GM23338 (cell line): ENCODE measurements around the gene KIF19. TPM values are rescaled to one million over a fixed set of nuclear protein-coding genes. Genes with fewer than 3 reads are reported as not detected.
A peak's percentile ranks its signal among the peaks of the same experiment; 100 is the strongest.

ENCODE experiments used
- ATAC-seq: fragments of 200-7000 bp; cut with Tn5 transposase; 3 replicates; pipeline ENCODE4 v1.9.1; 2020
- DNase-seq: peaks from one replicate; pipeline ENCODE4 v3.0.0-alpha.2; 2015; ENCODE audit warnings: low spot score
- H2AFZ ChIP-seq: fragments of 200-600 bp; sonication (generic); 2 replicates; pipeline ENCODE4 v1.8.0; 2016; ENCODE audit warnings: antibody characterized with exemption, mild to moderate bottlenecking, moderate library complexity
- H3F3A ChIP-seq: fragments of 200-600 bp; sonication (generic); replicated peaks from 2 replicates; pipeline ENCODE4 v1.8.0; 2017; ENCODE audit warnings: antibody characterized with exemption, mixed run types, low read depth
- H3K27ac ChIP-seq: fragments of 200-600 bp; sonication (generic); 2 replicates; pipeline ENCODE4 v1.6.1; 2016; ENCODE audit warnings: low read depth
- H3K27me3 ChIP-seq: fragments of 200-600 bp; sonication (generic); 2 replicates; pipeline ENCODE4 v1.8.0; 2016; ENCODE audit warnings: mild to moderate bottlenecking, mixed run types, moderate library complexity; ENCODE audit not compliant: insufficient read depth
- H3K36me3 ChIP-seq: fragments of 200-600 bp; sonication (generic); 2 replicates; pipeline ENCODE4 v1.8.0; 2016; ENCODE audit warnings: mild to moderate bottlenecking; ENCODE audit not compliant: insufficient read depth
- H3K4me1 ChIP-seq: fragments of 200-600 bp; sonication (generic); 2 replicates; pipeline ENCODE4 v1.8.0; 2016; ENCODE audit warnings: mild to moderate bottlenecking, moderate library complexity; ENCODE audit not compliant: insufficient read depth
- H3K4me2 ChIP-seq: fragments of 200-600 bp; sonication (generic); 2 replicates; pipeline ENCODE4 v1.7.1; 2017; ENCODE audit warnings: mixed run types
- H3K4me3 ChIP-seq: fragments of 200-600 bp; sonication (generic); 2 replicates; pipeline ENCODE4 v1.6.1; 2016; ENCODE audit warnings: mixed run types
- H3K79me2 ChIP-seq: fragments of 200-600 bp; sonication (generic); replicated peaks from 2 replicates; pipeline ENCODE4 v1.8.0; 2017; ENCODE audit warnings: mild to moderate bottlenecking; ENCODE audit not compliant: insufficient read depth
- H3K9me2 ChIP-seq: fragments of 200-600 bp; sonication (generic); 2 replicates; pipeline ENCODE4 v1.8.0; 2017; ENCODE audit not compliant: insufficient read depth
- H4K20me1 ChIP-seq: fragments of 200-600 bp; sonication (generic); replicated peaks from 2 replicates; pipeline ENCODE4 v1.8.0; 2017; ENCODE audit warnings: mild to moderate bottlenecking; ENCODE audit not compliant: insufficient read depth
- H3K27ac Mint-ChIP-seq: 2 replicates; pipeline ENCODE4 v1.8.0; 2020; ENCODE audit warnings: inconsistent platforms, mild to moderate bottlenecking, moderate library complexity, mixed read lengths
- H3K27me3 Mint-ChIP-seq: 3 replicates; pipeline ENCODE4 v1.8.0; 2022; ENCODE audit warnings: low read depth, mild to moderate bottlenecking, moderate library complexity, mixed read lengths, inconsistent platforms; ENCODE audit not compliant: insufficient read depth, poor library complexity
- H3K36me3 Mint-ChIP-seq: 3 replicates; pipeline ENCODE4 v1.8.0; 2021; ENCODE audit warnings: low read depth, mild to moderate bottlenecking, inconsistent platforms, moderate library complexity, mixed read lengths
- H3K4me1 Mint-ChIP-seq: 3 replicates; pipeline ENCODE4 v1.8.0; 2020; ENCODE audit warnings: mild to moderate bottlenecking, inconsistent platforms, mixed read lengths
- H3K4me3 Mint-ChIP-seq: 3 replicates; pipeline ENCODE4 v1.8.0; 2021; ENCODE audit warnings: moderate library complexity, mild to moderate bottlenecking, inconsistent platforms, mixed read lengths
- H3K9me3 Mint-ChIP-seq: 3 replicates; pipeline ENCODE4 v1.8.0; 2020; ENCODE audit warnings: moderate library complexity, mild to moderate bottlenecking, inconsistent platforms, mixed read lengths
- CREB1 ChIP-seq: fragments of 250-450 bp; sonication (Bioruptor Pico); IDR thresholded peaks from 2 replicates; pipeline ENCODE4 v1.5.0; 2020; ENCODE audit warnings: low read depth, mild to moderate bottlenecking, moderate library complexity
- CTCF ChIP-seq, 2 experiments: fragments of 200-600 bp in 1 of 2; sonication (generic) in 1 of 2; conservative IDR thresholded peaks; 2 replicates each; pipeline versions ENCODE4 v1.5.1 to v1.6.1; 2016 to 2017; ENCODE audit warnings: antibody characterized with exemption in 2 of 2, low read depth in 2 of 2, mild to moderate bottlenecking in 2 of 2, moderate library complexity in 1 of 2
- EZH2phosphoT487 ChIP-seq: fragments of 200-600 bp; sonication (generic); IDR thresholded peaks from one replicate; pipeline ENCODE4 v1.8.1; 2018; ENCODE audit warnings: antibody characterized with exemption; ENCODE audit not compliant: unreplicated experiment
- REST ChIP-seq: IDR thresholded peaks from one replicate; pipeline ENCODE4 v1.6.1; 2018; ENCODE audit warnings: antibody characterized with exemption; ENCODE audit not compliant: unreplicated experiment
- STAT1 ChIP-seq: IDR thresholded peaks from one replicate; pipeline ENCODE4 v1.6.1; 2016; ENCODE audit warnings: antibody characterized with exemption; ENCODE audit not compliant: unreplicated experiment
- polyA plus RNA-seq: library from polyadenylated mRNA; unstranded; fragments of >200 nt; fragmentation: Nextera tagmentation; extraction: Ambion mirVana; gene quantifications from 2 replicates; pipeline ENCODE4 v1.2.1, GENCODE V29; 2016
- total RNA-seq: library from RNA; depleted of rRNA; stranded (reverse); fragments of >200 nt; shearing (Covaris generic); gene quantifications from 2 replicates; pipeline ENCODE4 v1.2.3, GENCODE V29; 2014
- TF ChIP-seq, protein P1 (sequence below): fragments of 250-450 bp; sonication (Bioruptor Pico); IDR thresholded peaks from 2 replicates; pipeline ENCODE4 v1.5.0; 2020; ENCODE audit warnings: mild to moderate bottlenecking, moderate library complexity

Gene KIF19
- total and polyA plus RNA-seq, 2 experiments from 2014 or later = 0.35 to 0.36 TPM

DNA sequence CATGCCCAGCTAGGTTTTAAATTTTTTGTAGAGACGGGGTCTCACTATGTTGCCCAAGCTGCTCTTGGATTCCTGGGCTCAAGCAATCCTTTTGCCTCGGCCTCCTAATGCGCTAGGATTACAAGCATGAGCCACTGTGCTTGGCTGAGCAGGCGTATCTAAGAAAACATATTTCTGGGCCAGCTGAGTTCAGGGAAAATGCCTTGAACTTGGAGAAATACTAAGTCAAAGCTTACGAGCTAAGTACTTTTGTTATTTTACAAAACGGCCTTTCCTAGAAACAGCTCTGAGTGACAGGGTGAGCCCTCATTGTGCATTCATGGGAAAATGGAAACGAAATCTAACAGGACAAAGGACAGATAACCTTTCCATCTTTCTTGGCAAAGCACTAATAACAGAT, 27.2 kb upstream of the KIF19 start (continued):
- TF ChIP-seq, protein P1, sequence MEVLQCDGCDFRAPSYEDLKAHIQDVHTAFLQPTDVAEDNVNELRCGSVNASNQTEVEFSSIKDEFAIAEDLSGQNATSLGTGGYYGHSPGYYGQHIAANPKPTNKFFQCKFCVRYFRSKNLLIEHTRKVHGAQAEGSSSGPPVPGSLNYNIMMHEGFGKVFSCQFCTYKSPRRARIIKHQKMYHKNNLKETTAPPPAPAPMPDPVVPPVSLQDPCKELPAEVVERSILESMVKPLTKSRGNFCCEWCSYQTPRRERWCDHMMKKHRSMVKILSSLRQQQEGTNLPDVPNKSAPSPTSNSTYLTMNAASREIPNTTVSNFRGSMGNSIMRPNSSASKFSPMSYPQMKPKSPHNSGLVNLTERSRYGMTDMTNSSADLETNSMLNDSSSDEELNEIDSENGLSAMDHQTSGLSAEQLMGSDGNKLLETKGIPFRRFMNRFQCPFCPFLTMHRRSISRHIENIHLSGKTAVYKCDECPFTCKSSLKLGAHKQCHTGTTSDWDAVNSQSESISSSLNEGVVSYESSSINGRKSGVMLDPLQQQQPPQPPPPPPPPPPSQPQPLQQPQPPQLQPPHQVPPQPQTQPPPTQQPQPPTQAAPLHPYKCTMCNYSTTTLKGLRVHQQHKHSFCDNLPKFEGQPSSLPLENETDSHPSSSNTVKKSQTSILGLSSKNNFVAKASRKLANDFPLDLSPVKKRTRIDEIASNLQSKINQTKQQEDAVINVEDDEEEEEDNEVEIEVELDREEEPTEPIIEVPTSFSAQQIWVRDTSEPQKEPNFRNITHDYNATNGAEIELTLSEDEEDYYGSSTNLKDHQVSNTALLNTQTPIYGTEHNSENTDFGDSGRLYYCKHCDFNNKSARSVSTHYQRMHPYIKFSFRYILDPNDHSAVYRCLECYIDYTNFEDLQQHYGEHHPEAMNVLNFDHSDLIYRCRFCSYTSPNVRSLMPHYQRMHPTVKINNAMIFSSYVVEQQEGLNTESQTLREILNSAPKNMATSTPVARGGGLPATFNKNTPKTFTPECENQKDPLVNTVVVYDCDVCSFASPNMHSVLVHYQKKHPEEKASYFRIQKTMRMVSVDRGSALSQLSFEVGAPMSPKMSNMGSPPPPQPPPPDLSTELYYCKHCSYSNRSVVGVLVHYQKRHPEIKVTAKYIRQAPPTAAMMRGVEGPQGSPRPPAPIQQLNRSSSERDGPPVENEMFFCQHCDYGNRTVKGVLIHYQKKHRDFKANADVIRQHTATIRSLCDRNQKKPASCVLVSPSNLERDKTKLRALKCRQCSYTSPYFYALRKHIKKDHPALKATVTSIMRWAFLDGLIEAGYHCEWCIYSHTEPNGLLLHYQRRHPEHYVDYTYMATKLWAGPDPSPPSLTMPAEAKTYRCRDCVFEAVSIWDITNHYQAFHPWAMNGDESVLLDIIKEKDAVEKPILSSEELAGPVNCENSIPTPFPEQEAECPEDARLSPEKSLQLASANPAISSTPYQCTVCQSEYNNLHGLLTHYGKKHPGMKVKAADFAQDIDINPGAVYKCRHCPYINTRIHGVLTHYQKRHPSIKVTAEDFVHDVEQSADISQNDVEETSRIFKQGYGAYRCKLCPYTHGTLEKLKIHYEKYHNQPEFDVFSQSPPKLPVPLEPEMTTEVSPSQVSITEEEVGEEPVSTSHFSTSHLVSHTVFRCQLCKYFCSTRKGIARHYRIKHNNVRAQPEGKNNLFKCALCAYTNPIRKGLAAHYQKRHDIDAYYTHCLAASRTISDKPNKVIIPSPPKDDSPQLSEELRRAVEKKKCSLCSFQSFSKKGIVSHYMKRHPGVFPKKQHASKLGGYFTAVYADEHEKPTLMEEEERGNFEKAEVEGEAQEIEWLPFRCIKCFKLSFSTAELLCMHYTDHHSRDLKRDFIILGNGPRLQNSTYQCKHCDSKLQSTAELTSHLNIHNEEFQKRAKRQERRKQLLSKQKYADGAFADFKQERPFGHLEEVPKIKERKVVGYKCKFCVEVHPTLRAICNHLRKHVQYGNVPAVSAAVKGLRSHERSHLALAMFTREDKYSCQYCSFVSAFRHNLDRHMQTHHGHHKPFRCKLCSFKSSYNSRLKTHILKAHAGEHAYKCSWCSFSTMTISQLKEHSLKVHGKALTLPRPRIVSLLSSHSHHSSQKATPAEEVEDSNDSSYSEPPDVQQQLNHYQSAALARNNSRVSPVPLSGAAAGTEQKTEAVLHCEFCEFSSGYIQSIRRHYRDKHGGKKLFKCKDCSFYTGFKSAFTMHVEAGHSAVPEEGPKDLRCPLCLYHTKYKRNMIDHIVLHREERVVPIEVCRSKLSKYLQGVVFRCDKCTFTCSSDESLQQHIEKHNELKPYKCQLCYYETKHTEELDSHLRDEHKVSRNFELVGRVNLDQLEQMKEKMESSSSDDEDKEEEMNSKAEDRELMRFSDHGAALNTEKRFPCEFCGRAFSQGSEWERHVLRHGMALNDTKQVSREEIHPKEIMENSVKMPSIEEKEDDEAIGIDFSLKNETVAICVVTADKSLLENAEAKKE (CRISPR knock-in tag) = no peak
- no peak for TF ChIP-seq CTCF (conservative IDR thresholded peaks at IDR 0.05; ENCODE audit: low read depth in 2 of 2)
- no peak for TF ChIP-seq EZH2phosphoT487

- no peak for ATAC-seq
- H3K27me3 Mint-ChIP-seq = peaks cover 16% of the 10 kb centered on the region
- no peak for TF ChIP-seq REST
- TF ChIP-seq CREB1 (CRISPR knock-in tag) = no peak
- TF ChIP-seq CTCF (conservative IDR thresholded peaks at IDR 0.05; ENCODE audit: low read depth in 2 of 2) = no peak
- TF ChIP-seq STAT1 = no peak
Observed at GRCh38 chr17:74299226-74300009, 26.6 kb upstream of the KIF19 start.

More at GRCh38 chr17:74299226-74300009, 26.6 kb upstream of the KIF19 start:
- Mint-ChIP-seq H3K27ac (no peak overlapping the region), H3K36me3 (no peaks in the 10 kb centered on the region; the same call in 2 of the 3 replicates), H3K4me3 (no peak overlapping the region), H3K9me3 (no peaks in the 10 kb centered on the region; the same call in 2 of the 3 replicates), H3K4me1 (peaks cover 2% of the 10 kb centered on the region; the same call in 1 of the 3 replicates)
- no peaks in the 10 kb centered on the region for H3K4me1 ChIP-seq
- no peak overlapping the region for H3K27ac ChIP-seq
- no peaks in the 10 kb centered on the region for H3K27me3 ChIP-seq
- no peaks in the 10 kb centered on the region for H3K36me3 ChIP-seq
- H4K20me1 ChIP-seq = no peaks in the 10 kb centered on the region
- H3K9me2 ChIP-seq = no peaks in the 10 kb centered on the region
- 0 out of 2 replicates have a peak overlapping the region, but pooled peaks have one; percentile 10 for H2AFZ ChIP-seq
- H3K4me3 ChIP-seq = no peak overlapping the region
- H3K79me2 ChIP-seq = no peaks in the 10 kb centered on the region
- no peak overlapping the region for H3K4me2 ChIP-seq
- H3F3A ChIP-seq = no peaks in the 10 kb centered on the region
- no peak for DNase-seq
